ENCODE measurements around the gene CDH6.

Gene CDH6

DNA sequence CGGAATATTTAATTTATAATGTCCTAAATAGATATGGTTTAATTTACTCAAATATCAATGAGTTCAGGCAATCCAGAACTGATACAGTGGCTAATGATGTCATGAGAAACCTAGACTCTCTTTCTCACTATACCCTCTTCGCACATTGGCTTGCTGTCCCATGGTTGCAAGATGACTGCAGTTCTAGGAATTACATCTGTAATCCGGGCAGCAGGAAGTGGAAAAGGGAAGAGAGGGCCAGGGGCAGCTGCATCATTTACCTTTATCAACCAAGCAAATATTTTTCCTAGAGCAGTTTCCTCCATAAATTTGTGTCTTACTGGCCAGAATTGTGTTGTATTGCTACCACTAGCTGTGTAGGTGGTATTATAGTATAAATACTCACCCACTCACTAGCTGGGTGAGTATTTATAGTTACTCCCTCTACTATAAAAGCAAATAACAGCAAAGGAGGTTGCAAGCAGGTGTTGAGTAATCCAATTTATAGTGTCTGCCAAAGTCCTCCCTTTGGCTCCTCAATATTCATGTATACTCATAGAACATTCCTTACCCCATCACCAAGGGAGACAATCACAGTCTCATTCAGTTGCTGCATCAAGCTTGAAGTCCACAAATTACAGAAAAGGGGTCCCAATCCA is 169.6 kb downstream of the CDH6 start:
- no peak for DNase-seq (ENCODE audit: low read depth, low spot score)
- ChIA-PET CTCF (interaction anchor here (0.7 to 1.8 kb wide), 3 partner anchors 10 to 124 kb away, joined by 3 to 4 read pairs (median 3); no protein-coding TSS in a partner anchor), POLR2A (interaction anchor here (0.6 kb wide), 1 partner anchor 10 kb away, joined by 3 read pairs; no protein-coding TSS in a partner anchor)
- no peak overlapping the region for H3K4me3 ChIP-seq (ENCODE audit: low read depth, low read length)
- no peak for TF ChIP-seq CTCF (IDR thresholded peaks at IDR 0.05; ENCODE audit: insufficient read depth, low read length, missing control alignments)

GRCh38 chr5:31364881-31365636 is 171.6 kb downstream of the CDH6 start:
- DNase-seq (ENCODE audit: low read depth, low spot score): peak; percentile 79
- H3K4me3 ChIP-seq (ENCODE audit: low read depth, low read length): no peak overlapping the region
- CTCF ChIA-PET: no interaction called here
- POLR2A ChIA-PET: interaction anchor here (1.0 kb wide), 1 partner anchor 167 kb away, joined by 4 read pairs; the partner anchor contains the start of genes C5orf22 and DROSHA
- TF ChIP-seq CTCF (IDR thresholded peaks at IDR 0.05; ENCODE audit: insufficient read depth, low read length, missing control alignments): no peak

DNA sequence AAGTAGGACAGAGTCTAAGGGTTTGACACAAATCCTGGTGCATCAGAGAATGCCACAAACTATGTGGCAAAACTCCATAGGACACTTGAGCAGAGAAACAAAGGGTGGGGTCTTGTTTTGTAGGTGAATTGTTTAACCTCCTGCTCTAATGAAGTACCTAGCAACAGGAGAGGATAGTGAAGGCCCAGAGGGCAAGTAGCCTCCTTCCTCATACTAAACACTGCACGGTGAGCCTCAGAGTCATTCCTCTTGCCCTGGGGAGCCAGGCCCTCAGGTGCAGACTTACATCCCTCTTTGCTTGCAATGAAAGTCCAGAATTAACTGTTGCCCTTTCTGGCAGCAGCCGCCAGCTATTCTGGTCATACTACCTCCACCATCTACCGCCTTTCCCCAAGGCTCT is 172.3 kb downstream of the CDH6 start:
- ChIA-PET POLR2A (no interaction called here), CTCF (interaction anchor here (0.8 kb wide), 1 partner anchor 8 kb away, joined by 3 read pairs; no protein-coding TSS in a partner anchor)
- no peak for TF ChIP-seq CTCF (IDR thresholded peaks at IDR 0.05; ENCODE audit: insufficient read depth, low read length, missing control alignments)
- DNase-seq (ENCODE audit: low read depth, low spot score): no peak
- no peak overlapping the region for H3K4me3 ChIP-seq (ENCODE audit: low read depth, low read length)

GRCh38 chr5:31366941-31367340 is 173.5 kb downstream of the CDH6 start:
- no peak overlapping the region for H3K4me3 ChIP-seq (ENCODE audit: low read depth, low read length)
- no peak for DNase-seq (ENCODE audit: low read depth, low spot score)
- ChIA-PET CTCF (interaction anchor here (0.8 to 1.6 kb wide), 5 partner anchors 9 to 135 kb away, joined by 3 to 4 read pairs (median 3); no protein-coding TSS in a partner anchor), POLR2A (interaction anchor here (1.0 kb wide), 1 partner anchor 15 kb away, joined by 3 read pairs; no protein-coding TSS in a partner anchor)
- no peak for TF ChIP-seq CTCF (IDR thresholded peaks at IDR 0.05; ENCODE audit: insufficient read depth, low read length, missing control alignments)

DNA sequence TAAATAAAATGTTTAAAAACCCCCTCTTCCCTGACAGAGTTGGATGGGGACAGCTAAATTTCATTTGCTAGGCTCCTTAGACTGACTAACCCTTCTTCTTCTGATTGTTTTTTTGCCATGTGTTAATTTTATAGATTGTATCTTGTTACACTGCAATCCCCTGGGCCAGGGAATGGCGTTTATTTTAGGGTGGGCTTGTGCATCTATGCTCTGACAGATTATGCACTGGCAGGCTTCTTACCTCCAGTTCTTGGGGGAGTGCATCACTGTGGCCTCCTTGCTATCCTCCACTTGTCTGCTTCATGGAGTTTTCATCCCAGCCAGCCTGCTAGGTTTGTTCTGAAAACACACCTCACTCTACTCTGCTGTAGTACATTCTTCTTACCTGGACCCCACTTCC is 178.6 kb downstream of the CDH6 start:
- ChIA-PET CTCF (no interaction called here), POLR2A (no interaction called here)
- TF ChIP-seq CTCF (IDR thresholded peaks at IDR 0.05; ENCODE audit: insufficient read depth, low read length, missing control alignments): no peak
- no peak overlapping the region for H3K4me3 ChIP-seq (ENCODE audit: low read depth, low read length)
- DNase-seq (ENCODE audit: low read depth, low spot score): no peak

All from AG04449 (cell line).